GM12874 (cell line): ENCODE data around the gene USP43.

Experiments
- TF ChIP-seq, protein P1 (sequence below): IDR thresholded peaks from 2 replicates; pipeline ENCODE4 v1.5.1; 2011; ENCODE audit warnings: low read depth, mild to moderate bottlenecking, control low read depth, low read length, moderate library complexity; ENCODE audit not compliant: insufficient read depth

USP43 gene

GRCh38 chr17:9632741-9633140, 12.6 kb upstream of the USP43 start:
- TF ChIP-seq, protein P1, sequence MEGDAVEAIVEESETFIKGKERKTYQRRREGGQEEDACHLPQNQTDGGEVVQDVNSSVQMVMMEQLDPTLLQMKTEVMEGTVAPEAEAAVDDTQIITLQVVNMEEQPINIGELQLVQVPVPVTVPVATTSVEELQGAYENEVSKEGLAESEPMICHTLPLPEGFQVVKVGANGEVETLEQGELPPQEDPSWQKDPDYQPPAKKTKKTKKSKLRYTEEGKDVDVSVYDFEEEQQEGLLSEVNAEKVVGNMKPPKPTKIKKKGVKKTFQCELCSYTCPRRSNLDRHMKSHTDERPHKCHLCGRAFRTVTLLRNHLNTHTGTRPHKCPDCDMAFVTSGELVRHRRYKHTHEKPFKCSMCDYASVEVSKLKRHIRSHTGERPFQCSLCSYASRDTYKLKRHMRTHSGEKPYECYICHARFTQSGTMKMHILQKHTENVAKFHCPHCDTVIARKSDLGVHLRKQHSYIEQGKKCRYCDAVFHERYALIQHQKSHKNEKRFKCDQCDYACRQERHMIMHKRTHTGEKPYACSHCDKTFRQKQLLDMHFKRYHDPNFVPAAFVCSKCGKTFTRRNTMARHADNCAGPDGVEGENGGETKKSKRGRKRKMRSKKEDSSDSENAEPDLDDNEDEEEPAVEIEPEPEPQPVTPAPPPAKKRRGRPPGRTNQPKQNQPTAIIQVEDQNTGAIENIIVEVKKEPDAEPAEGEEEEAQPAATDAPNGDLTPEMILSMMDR = no peak

GRCh38 chr17:9635340-9635739, 10.0 kb upstream of the USP43 start:
- TF ChIP-seq, protein P1 = no peak

DNA sequence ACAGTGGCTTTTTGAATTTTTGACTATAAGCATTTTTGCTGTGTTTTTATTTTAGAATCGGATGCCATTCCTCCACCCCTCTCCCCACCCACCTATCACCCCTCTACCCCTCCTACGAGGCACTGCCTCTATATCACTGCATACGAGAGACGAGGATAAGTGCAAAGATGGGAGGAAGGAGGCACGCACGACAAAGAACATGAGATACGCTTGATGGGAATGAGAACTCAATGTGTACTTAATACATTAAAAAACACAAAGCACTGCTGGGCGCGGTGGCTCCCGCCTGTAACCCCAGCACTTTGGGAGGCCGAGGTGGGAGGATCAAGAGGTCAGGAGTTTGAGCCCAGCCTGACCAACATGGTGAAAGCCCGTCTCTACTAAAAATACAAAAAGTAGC, 8.8 kb upstream of the USP43 start:
- TF ChIP-seq, protein P1 = no peak

DNA sequence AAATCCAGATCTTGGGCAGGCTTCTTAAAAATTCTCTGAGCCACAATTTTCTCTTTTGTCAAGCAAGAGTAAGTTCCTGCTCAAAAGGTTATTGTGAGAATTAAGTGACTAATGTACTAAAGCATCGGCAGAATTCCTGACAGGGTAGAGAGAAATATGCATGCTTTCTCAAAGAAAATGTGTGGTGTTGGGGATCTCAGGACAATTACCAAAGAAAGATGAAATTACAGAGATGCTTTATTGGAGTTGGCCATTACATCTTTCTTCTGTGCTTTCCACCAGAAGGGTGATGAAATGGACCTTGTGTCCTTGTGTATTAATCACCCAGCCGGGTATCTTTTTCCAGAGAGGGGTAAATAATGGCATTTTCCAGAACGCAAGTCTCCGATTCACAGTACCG, 1.7 kb upstream of the USP43 start:
- TF ChIP-seq, protein P1 = no peak

DNA sequence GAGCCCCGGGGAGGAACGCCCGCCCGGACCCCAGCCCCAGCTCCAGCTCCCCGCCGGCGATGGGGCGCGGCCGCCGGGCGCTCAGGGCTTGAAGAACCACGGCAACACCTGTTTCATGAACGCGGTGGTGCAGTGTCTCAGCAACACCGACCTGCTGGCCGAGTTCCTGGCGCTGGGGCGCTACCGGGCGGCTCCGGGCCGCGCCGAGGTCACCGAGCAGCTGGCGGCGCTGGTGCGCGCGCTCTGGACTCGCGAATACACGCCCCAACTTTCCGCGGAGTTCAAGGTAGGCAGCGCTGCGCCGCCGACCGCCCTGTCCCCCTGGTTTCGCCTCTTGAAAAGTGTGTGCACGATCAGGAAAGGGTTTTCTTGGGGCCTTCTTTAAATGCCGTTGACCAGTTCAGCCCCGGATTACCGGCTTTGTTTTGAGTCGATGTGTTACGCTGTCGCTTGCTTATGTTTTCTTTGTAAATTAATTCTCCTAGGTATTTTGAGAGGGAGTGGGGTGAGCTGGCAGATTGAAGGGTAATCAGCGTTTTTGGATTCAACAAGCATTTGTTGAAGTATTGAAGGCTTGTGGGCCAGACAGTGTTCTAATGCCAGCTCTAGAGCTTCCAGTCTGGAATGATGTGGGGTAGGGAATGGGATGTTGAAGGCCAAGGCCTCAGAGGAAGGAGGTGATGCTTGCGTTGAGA, 681 bp downstream of the USP43 start:
- TF ChIP-seq, protein P1 = no peak

DNA sequence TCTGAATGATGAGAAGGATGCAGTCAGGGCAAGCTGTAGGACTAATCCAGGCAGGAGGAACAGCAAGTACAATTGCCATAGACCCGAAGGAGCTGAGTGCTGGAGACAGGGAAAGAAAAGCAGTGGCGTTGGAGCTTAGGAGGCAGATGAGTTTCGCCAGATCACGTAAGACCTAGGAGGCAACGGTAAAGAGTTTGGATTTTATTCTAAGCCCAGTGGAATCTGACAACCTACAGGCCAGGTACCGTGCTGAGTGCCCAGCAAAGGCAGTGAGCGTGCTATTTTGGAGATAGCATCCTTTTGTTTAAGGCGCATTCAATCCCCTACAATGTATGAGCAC, 1.2 kb downstream of the USP43 start:
- TF ChIP-seq, protein P1 = no peak

GRCh38 chr17:9647014-9647413, 1.7 kb downstream of the USP43 start:
- TF ChIP-seq, protein P1 = no peak
